HepG2 (cell line): ENCODE measurements around the gene GRK4. TPM values are rescaled to one million over a fixed set of nuclear protein-coding genes. Genes with fewer than 3 reads are reported as not detected.

Source experiments
- CBX5 ChIP-seq: sonication (generic); formaldehyde crosslinking; IDR thresholded peaks from 2 replicates; pipeline ENCODE4 v1.4.0; 2020; ENCODE audit warnings: missing genetic modification reagents, borderline replicate concordance
- DR1 ChIP-seq: sonication (generic); formaldehyde crosslinking; IDR thresholded peaks from 2 replicates; pipeline ENCODE4 v1.8.0; 2021; ENCODE audit warnings: mild to moderate bottlenecking, missing genetic modification reagents, inconsistent platforms
- ELF4 ChIP-seq: sonication (generic); formaldehyde crosslinking; IDR thresholded peaks from 2 replicates; pipeline ENCODE4 v1.5.0; 2020; ENCODE audit warnings: missing genetic modification reagents, mild to moderate bottlenecking, moderate library complexity, borderline replicate concordance
- GTF3A ChIP-seq: sonication (generic); formaldehyde crosslinking; conservative IDR thresholded peaks from 2 replicates; pipeline ENCODE4 v1.4.0; 2020; ENCODE audit warnings: mild to moderate bottlenecking, missing genetic modification reagents
- GZF1 ChIP-seq: sonication (generic); formaldehyde crosslinking; IDR thresholded peaks from 2 replicates; pipeline ENCODE4 v1.5.1; 2020; ENCODE audit warnings: mild to moderate bottlenecking, missing genetic modification reagents
- HNRNPL ChIP-seq: fragments of 200-400 bp; formaldehyde crosslinking; IDR thresholded peaks from 2 replicates; pipeline ENCODE4 v1.6.1; 2017; ENCODE audit warnings: mild to moderate bottlenecking, low read depth, low read length
- IKZF4 ChIP-seq: sonication (generic); formaldehyde crosslinking; IDR thresholded peaks from 2 replicates; pipeline ENCODE4 v1.5.1; 2020; ENCODE audit warnings: borderline replicate concordance, mild to moderate bottlenecking, low read depth, missing genetic modification reagents; ENCODE audit errors: not compliant biosample characterization
- NCOR1 ChIP-seq: fragments of 200-600 bp; sonication (generic); IDR thresholded peaks from 2 replicates; pipeline ENCODE4 v1.7.0; 2017; ENCODE audit warnings: antibody characterized with exemption, low read length, borderline replicate concordance
- NR2C2 ChIP-seq: sonication (generic); formaldehyde crosslinking; IDR thresholded peaks from 2 replicates; pipeline ENCODE4 v1.4.0; 2020; ENCODE audit warnings: missing genetic modification reagents, mild to moderate bottlenecking, moderate library complexity, borderline replicate concordance
- TMF1 ChIP-seq: sonication (generic); formaldehyde crosslinking; IDR thresholded peaks from 2 replicates; pipeline ENCODE4 v1.8.1; 2022; ENCODE audit warnings: low read depth, missing genetic modification reagents
- ZKSCAN1 ChIP-seq: fragments of 150-350 bp; IDR thresholded peaks from 2 replicates; pipeline ENCODE4 v1.6.1; 2014; ENCODE audit warnings: low read length
- ZNF101 ChIP-seq: sonication (generic); formaldehyde crosslinking; IDR thresholded peaks from 2 replicates; pipeline ENCODE4 v1.4.0; 2020; ENCODE audit warnings: mild to moderate bottlenecking, low read depth, missing genetic modification reagents, borderline replicate concordance
- ZNF205 ChIP-seq: IDR thresholded peaks from 2 replicates; pipeline ENCODE4 v1.6.1; 2018; ENCODE audit warnings: missing biosample characterization, missing genetic modification reagents
- ZNF235 ChIP-seq: sonication (generic); formaldehyde crosslinking; IDR thresholded peaks from 2 replicates; pipeline ENCODE4 v1.8.1; 2023; ENCODE audit warnings: mild to moderate bottlenecking, missing genetic modification reagents, borderline replicate concordance
- ZNF296 ChIP-seq: sonication (generic); formaldehyde crosslinking; conservative IDR thresholded peaks from 2 replicates; pipeline ENCODE4 v1.5.0; 2020; ENCODE audit warnings: mild to moderate bottlenecking, missing genetic modification reagents
- polyA plus RNA-seq, 8 experiments: library from polyadenylated mRNA; depleted of rRNA in 3 of 8; stranded (reverse) in 7 of 8; unstranded in 1 of 8; fragments of >200 nt; fragmentation: Illumina TruSeq in 4 of 8; extraction: Trizol in 4 of 8; gene quantifications; 2 replicates each; pipeline versions ENCODE4 v1.2.1 to v1.2.3, GENCODE V29; 2011 to 2016; ENCODE audit warnings: low read depth in 4 of 8, missing spikeins in 1 of 8, mixed read lengths in 1 of 8; ENCODE audit not compliant: insufficient read depth in 1 of 8
- total RNA-seq, 5 experiments: library from RNA; depleted of rRNA; stranded (reverse); fragments of >200 nt; fragmentation: Illumina TruSeq; extraction: Trizol; gene quantifications; 2 replicates each; pipeline ENCODE4 v1.2.3, GENCODE V29; 2016; ENCODE audit warnings: low read depth in 1 of 5
- TF ChIP-seq, protein P1 (sequence below): sonication (generic); formaldehyde crosslinking; IDR thresholded peaks from 2 replicates; pipeline ENCODE4 v1.4.0; 2020; ENCODE audit warnings: low read depth, mild to moderate bottlenecking, missing genetic modification reagents
- TF ChIP-seq, protein P2 (sequence below): sonication (generic); formaldehyde crosslinking; IDR thresholded peaks from 2 replicates; pipeline ENCODE4 v1.4.0; 2020; ENCODE audit warnings: missing genetic modification reagents, mild to moderate bottlenecking, borderline replicate concordance
- TF ChIP-seq, protein P3 (sequence below): IDR thresholded peaks from 2 replicates; pipeline ENCODE4 v1.6.1; 2016; ENCODE audit warnings: low read depth, missing genetic modification reagents, missing compliant biosample characterization
- TF ChIP-seq, protein P4 (sequence below): IDR thresholded peaks from 2 replicates; pipeline ENCODE4 v1.6.1; 2016

The GRK4 gene
- total and polyA plus RNA-seq, 2 of the 13 experiments (the other 11 are each of a cell fraction or from before 2014, with no cell fraction given): 1.8 to 2.0 TPM

DNA sequence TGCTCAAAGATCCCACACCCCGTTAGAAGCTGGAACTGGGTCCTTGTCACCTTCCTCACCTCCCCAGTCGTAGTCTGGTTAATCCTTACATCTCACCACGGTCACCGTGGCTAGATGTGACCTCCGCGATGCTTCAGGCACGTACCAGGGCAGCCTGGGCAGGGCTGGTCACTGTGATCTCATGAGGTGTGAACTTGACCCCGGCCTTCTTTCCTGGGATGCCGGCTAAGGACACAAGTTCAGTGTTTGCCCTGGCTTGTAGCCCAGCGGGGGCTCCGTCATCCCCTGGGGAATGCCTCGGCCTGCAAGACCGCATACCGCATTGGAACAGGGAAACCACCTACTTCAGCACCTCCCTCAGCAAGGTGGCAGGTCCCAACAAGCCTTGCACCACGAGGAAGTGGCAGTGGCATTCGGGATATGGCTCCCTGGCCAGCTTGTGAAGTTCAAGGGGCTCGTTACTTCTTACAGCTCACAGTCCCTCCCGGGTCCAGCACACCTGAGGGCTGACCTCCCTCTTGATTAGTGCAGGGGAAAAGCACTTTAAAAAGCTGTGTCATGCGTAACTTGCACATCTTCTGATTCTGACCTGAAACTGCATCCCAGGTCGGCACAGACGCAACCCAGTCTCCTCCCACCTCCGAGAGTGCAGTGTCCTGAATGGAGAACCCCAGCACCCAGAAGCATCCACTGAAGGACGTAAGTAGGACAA is 26.1 kb upstream of the GRK4 start (continued):
- TF ChIP-seq, protein P1, sequence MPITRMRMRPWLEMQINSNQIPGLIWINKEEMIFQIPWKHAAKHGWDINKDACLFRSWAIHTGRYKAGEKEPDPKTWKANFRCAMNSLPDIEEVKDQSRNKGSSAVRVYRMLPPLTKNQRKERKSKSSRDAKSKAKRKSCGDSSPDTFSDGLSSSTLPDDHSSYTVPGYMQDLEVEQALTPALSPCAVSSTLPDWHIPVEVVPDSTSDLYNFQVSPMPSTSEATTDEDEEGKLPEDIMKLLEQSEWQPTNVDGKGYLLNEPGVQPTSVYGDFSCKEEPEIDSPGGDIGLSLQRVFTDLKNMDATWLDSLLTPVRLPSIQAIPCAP (CRISPR knock-in tag): no peak
- TF ChIP-seq ZNF205 (CRISPR knock-in tag) (peak; percentile 78), DR1 (CRISPR knock-in tag) (no peak), TMF1 (CRISPR knock-in tag) (0 out of 2 replicates have a peak, but pooled peaks have one; percentile 26), NR2C2 (CRISPR knock-in tag) (peak; percentile 68), GZF1 (CRISPR knock-in tag) (0 out of 2 replicates have a peak, but pooled peaks have one; percentile 38), CBX5 (CRISPR knock-in tag) (no peak; the same call in 1 of the 2 replicates), ZNF296 (CRISPR knock-in tag) (no peak), ZKSCAN1 (peak; percentile 71; the same call in 1 of the 2 replicates), IKZF4 (CRISPR knock-in tag) (no peak), ZNF101 (CRISPR knock-in tag) (no peak), HNRNPL (0 out of 2 replicates have a peak, but pooled peaks have one; percentile 18), ZNF235 (CRISPR knock-in tag) (no peak), NCOR1 (peak; percentile 76; the same call in 1 of the 2 replicates), ELF4 (CRISPR knock-in tag) (no peak), GTF3A (CRISPR knock-in tag) (no peak)
- TF ChIP-seq, protein P2, sequence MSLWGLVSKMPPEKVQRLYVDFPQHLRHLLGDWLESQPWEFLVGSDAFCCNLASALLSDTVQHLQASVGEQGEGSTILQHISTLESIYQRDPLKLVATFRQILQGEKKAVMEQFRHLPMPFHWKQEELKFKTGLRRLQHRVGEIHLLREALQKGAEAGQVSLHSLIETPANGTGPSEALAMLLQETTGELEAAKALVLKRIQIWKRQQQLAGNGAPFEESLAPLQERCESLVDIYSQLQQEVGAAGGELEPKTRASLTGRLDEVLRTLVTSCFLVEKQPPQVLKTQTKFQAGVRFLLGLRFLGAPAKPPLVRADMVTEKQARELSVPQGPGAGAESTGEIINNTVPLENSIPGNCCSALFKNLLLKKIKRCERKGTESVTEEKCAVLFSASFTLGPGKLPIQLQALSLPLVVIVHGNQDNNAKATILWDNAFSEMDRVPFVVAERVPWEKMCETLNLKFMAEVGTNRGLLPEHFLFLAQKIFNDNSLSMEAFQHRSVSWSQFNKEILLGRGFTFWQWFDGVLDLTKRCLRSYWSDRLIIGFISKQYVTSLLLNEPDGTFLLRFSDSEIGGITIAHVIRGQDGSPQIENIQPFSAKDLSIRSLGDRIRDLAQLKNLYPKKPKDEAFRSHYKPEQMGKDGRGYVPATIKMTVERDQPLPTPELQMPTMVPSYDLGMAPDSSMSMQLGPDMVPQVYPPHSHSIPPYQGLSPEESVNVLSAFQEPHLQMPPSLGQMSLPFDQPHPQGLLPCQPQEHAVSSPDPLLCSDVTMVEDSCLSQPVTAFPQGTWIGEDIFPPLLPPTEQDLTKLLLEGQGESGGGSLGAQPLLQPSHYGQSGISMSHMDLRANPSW (CRISPR knock-in tag): no peak; the same call in 1 of the 2 replicates
- TF ChIP-seq, protein P3, sequence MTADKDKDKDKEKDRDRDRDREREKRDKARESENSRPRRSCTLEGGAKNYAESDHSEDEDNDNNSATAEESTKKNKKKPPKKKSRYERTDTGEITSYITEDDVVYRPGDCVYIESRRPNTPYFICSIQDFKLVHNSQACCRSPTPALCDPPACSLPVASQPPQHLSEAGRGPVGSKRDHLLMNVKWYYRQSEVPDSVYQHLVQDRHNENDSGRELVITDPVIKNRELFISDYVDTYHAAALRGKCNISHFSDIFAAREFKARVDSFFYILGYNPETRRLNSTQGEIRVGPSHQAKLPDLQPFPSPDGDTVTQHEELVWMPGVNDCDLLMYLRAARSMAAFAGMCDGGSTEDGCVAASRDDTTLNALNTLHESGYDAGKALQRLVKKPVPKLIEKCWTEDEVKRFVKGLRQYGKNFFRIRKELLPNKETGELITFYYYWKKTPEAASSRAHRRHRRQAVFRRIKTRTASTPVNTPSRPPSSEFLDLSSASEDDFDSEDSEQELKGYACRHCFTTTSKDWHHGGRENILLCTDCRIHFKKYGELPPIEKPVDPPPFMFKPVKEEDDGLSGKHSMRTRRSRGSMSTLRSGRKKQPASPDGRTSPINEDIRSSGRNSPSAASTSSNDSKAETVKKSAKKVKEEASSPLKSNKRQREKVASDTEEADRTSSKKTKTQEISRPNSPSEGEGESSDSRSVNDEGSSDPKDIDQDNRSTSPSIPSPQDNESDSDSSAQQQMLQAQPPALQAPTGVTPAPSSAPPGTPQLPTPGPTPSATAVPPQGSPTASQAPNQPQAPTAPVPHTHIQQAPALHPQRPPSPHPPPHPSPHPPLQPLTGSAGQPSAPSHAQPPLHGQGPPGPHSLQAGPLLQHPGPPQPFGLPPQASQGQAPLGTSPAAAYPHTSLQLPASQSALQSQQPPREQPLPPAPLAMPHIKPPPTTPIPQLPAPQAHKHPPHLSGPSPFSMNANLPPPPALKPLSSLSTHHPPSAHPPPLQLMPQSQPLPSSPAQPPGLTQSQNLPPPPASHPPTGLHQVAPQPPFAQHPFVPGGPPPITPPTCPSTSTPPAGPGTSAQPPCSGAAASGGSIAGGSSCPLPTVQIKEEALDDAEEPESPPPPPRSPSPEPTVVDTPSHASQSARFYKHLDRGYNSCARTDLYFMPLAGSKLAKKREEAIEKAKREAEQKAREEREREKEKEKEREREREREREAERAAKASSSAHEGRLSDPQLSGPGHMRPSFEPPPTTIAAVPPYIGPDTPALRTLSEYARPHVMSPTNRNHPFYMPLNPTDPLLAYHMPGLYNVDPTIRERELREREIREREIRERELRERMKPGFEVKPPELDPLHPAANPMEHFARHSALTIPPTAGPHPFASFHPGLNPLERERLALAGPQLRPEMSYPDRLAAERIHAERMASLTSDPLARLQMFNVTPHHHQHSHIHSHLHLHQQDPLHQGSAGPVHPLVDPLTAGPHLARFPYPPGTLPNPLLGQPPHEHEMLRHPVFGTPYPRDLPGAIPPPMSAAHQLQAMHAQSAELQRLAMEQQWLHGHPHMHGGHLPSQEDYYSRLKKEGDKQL (CRISPR knock-in tag): peak; percentile 78; the same call in 1 of the 2 replicates
- TF ChIP-seq, protein P4, sequence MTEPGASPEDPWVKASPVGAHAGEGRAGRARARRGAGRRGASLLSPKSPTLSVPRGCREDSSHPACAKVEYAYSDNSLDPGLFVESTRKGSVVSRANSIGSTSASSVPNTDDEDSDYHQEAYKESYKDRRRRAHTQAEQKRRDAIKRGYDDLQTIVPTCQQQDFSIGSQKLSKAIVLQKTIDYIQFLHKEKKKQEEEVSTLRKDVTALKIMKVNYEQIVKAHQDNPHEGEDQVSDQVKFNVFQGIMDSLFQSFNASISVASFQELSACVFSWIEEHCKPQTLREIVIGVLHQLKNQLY (CRISPR knock-in tag): peak; percentile 41; the same call in 1 of the 2 replicates
